ENCODE data around the gene ZBTB6. TPM values are rescaled to one million over a fixed set of nuclear protein-coding genes. Genes with fewer than 3 reads are reported as not detected.

ZBTB6 gene
- 1 to 10 TPM; 7.7 to 8.0 TPM for total RNA-seq

DNA sequence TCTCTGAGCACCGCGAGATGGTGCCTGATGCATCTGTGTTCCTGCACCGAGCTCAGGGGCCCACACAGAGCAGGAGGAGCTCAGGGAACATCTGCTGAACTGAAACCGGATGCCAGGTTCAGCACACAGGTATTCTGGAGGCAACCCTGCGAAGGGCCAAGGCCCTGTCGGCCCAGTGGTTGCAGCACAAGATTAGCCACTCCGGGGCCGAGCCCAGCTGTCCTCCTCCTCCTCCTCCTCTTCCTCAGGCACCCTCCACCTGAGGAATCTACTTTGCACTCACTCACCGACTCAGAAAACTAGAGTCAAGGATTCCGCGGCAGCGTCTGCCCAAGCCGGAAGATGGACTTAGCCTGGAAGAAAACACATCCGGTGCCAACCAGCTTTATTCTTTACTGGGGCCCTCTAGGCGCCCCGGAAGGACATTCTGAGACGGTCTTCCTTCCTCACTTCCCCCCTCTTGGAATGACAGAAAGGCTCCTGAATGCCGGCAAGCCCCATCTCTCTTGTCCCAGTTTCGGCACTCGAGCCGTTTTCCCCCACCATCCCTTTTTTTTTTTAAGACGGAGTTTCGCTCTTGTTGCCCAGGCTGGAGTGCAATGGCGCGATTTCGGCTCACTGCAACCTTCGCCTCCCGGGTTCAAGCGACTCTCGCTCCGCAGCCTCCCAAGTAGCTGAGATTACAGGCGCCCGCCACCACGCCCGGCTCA is at the start of gene ZBTB6:
Gene ZBTB6, minus strand, starts transcription at position 360 of the 710 bp plus-strand sequence. CDS start 1,251 bp downstream, outside the sequence.
- peak; percentile 86 for DNase-seq
- peaks cover 26% of the 10 kb centered on the region for H3K4me1 Mint-ChIP-seq (ENCODE audit: low read depth)
- H3K36me3 Mint-ChIP-seq (ENCODE audit: low read depth) = peaks cover 16% of the 10 kb centered on the region
- H3K9me3 Mint-ChIP-seq = no peaks in the 10 kb centered on the region
- CTCF ChIA-PET = interaction anchor here (0.5 to 1.7 kb wide), 5 partner anchors 18 to 216 kb away, joined by 3 to 9 read pairs (median 4); partner anchors contain the start of gene ZBTB26
- no peaks in the 10 kb centered on the region for H3K27me3 Mint-ChIP-seq (ENCODE audit: low read depth)
- H3K4me3 Mint-ChIP-seq = peak within 1 kb of the TSS; percentile 96
- intact Hi-C loops (cut with micrococcal nuclease) = loop anchor here (1.0 to 2.0 kb wide), 4 partner anchors 8 to 84 kb away; partner anchors contain the start of genes PDCL, RC3H2 and ZBTB26
- H3K27ac Mint-ChIP-seq = peak within 1 kb of the TSS; percentile 92

- CTCF ChIA-PET = interaction anchor here (0.7 to 1.0 kb wide), 2 partner anchors 28 to 231 kb away, joined by 3 read pairs; no protein-coding TSS in a partner anchor
- Mint-ChIP-seq H3K27ac (no peak overlapping the region), H3K4me1 (ENCODE audit: low read depth) (peaks cover 2% of the 10 kb centered on the region), H3K9me3 (no peaks in the 10 kb centered on the region), H3K36me3 (ENCODE audit: low read depth) (peaks cover 21% of the 10 kb centered on the region), H3K4me3 (no peak overlapping the region), H3K27me3 (ENCODE audit: low read depth) (no peaks in the 10 kb centered on the region)
- intact Hi-C loops (cut with micrococcal nuclease) = no loop called here
- DNase-seq = no peak
Measured at GRCh38 chr9:122961139-122961538, 48.0 kb upstream of the ZBTB6 start.

- CTCF ChIA-PET = interaction anchor here (0.8 kb wide), 1 partner anchor 430 kb away, joined by 3 read pairs; no protein-coding TSS in a partner anchor
- intact Hi-C loops (cut with micrococcal nuclease) = no loop called here
- no peak overlapping the region for H3K27ac Mint-ChIP-seq
Measured at GRCh38 chr9:122955961-122956360, 42.8 kb upstream of the ZBTB6 start.

GRCh38 chr9:122954253-122954691 is 41.1 kb upstream of the ZBTB6 start:
- H3K4me1 Mint-ChIP-seq (ENCODE audit: low read depth) = peaks cover 19% of the 10 kb centered on the region
- intact Hi-C loops (cut with micrococcal nuclease) = no loop called here
- no peak overlapping the region for H3K27ac Mint-ChIP-seq
- no peak for DNase-seq
- H3K9me3 Mint-ChIP-seq = no peaks in the 10 kb centered on the region
- no peaks in the 10 kb centered on the region for H3K27me3 Mint-ChIP-seq (ENCODE audit: low read depth)
- no peak overlapping the region for H3K4me3 Mint-ChIP-seq
- peaks cover 9% of the 10 kb centered on the region for H3K36me3 Mint-ChIP-seq (ENCODE audit: low read depth)
- CTCF ChIA-PET = no interaction called here

More at GRCh38 chr9:122955961-122956360, 42.8 kb upstream of the ZBTB6 start:
- no peaks in the 10 kb centered on the region for H3K9me3 Mint-ChIP-seq
- peaks cover 14% of the 10 kb centered on the region for H3K36me3 Mint-ChIP-seq (ENCODE audit: low read depth)
- H3K4me1 Mint-ChIP-seq (ENCODE audit: low read depth) = peaks cover 14% of the 10 kb centered on the region
- H3K27me3 Mint-ChIP-seq (ENCODE audit: low read depth) = no peaks in the 10 kb centered on the region
- no peak for DNase-seq
- H3K4me3 Mint-ChIP-seq = no peak overlapping the region

- H3K36me3 Mint-ChIP-seq (ENCODE audit: low read depth) = peaks cover 6% of the 10 kb centered on the region
- CTCF ChIA-PET = no interaction called here
- no peaks in the 10 kb centered on the region for H3K27me3 Mint-ChIP-seq (ENCODE audit: low read depth)
- intact Hi-C loops (cut with micrococcal nuclease) = no loop called here
- no peaks in the 10 kb centered on the region for H3K9me3 Mint-ChIP-seq
- no peak overlapping the region for H3K27ac Mint-ChIP-seq
- H3K4me1 Mint-ChIP-seq (ENCODE audit: low read depth) = peaks cover 41% of the 10 kb centered on the region
- DNase-seq = no peak
- H3K4me3 Mint-ChIP-seq = no peak overlapping the region
Measured at GRCh38 chr9:122951056-122951455, 37.9 kb upstream of the ZBTB6 start.

GRCh38 chr9:122950263-122950662 is 37.1 kb upstream of the ZBTB6 start:
- CTCF ChIA-PET = no interaction called here
- Mint-ChIP-seq H3K27ac (no peak overlapping the region), H3K27me3 (ENCODE audit: low read depth) (no peaks in the 10 kb centered on the region), H3K36me3 (ENCODE audit: low read depth) (peaks cover 6% of the 10 kb centered on the region), H3K9me3 (no peaks in the 10 kb centered on the region), H3K4me1 (ENCODE audit: low read depth) (peaks cover 46% of the 10 kb centered on the region), H3K4me3 (no peak overlapping the region)
- no peak for DNase-seq
- intact Hi-C loops (cut with micrococcal nuclease) = no loop called here

- H3K27ac Mint-ChIP-seq = no peak overlapping the region
- CTCF ChIA-PET = no interaction called here
- H3K9me3 Mint-ChIP-seq = no peaks in the 10 kb centered on the region
- peaks cover 6% of the 10 kb centered on the region for H3K36me3 Mint-ChIP-seq (ENCODE audit: low read depth)
- H3K4me3 Mint-ChIP-seq = no peak overlapping the region
- intact Hi-C loops (cut with micrococcal nuclease) = loop anchor here (2.0 kb wide), 1 partner anchor 389 kb away; no protein-coding TSS in a partner anchor
- H3K27me3 Mint-ChIP-seq (ENCODE audit: low read depth) = no peaks in the 10 kb centered on the region
- H3K4me1 Mint-ChIP-seq (ENCODE audit: low read depth) = peaks cover 45% of the 10 kb centered on the region
- DNase-seq = no peak
Measured at GRCh38 chr9:122949696-122950095, 36.6 kb upstream of the ZBTB6 start.

- Mint-ChIP-seq H3K27ac (peak overlapping the region; percentile 52), H3K36me3 (ENCODE audit: low read depth) (peaks cover 7% of the 10 kb centered on the region), H3K4me1 (ENCODE audit: low read depth) (peaks cover 45% of the 10 kb centered on the region), H3K27me3 (ENCODE audit: low read depth) (no peaks in the 10 kb centered on the region), H3K4me3 (no peak overlapping the region), H3K9me3 (no peaks in the 10 kb centered on the region)
- DNase-seq = no peak
- intact Hi-C loops (cut with micrococcal nuclease) = loop anchor here (2.0 kb wide), 1 partner anchor 390 kb away; no protein-coding TSS in a partner anchor
- CTCF ChIA-PET = interaction anchor here (0.9 to 1.0 kb wide), 2 partner anchors 42 to 483 kb away, joined by 3 to 4 read pairs; no protein-coding TSS in a partner anchor
Measured at GRCh38 chr9:122948313-122948712, 35.2 kb upstream of the ZBTB6 start.

GRCh38 chr9:122946461-122947005 is 33.4 kb upstream of the ZBTB6 start:
- intact Hi-C loops (cut with micrococcal nuclease) = no loop called here
- Mint-ChIP-seq H3K27me3 (ENCODE audit: low read depth) (no peaks in the 10 kb centered on the region), H3K27ac (no peak overlapping the region), H3K9me3 (no peaks in the 10 kb centered on the region), H3K36me3 (ENCODE audit: low read depth) (peaks cover 9% of the 10 kb centered on the region), H3K4me3 (no peak overlapping the region), H3K4me1 (ENCODE audit: low read depth) (peaks cover 58% of the 10 kb centered on the region)
- CTCF ChIA-PET = no interaction called here
- no peak for DNase-seq

DNA sequence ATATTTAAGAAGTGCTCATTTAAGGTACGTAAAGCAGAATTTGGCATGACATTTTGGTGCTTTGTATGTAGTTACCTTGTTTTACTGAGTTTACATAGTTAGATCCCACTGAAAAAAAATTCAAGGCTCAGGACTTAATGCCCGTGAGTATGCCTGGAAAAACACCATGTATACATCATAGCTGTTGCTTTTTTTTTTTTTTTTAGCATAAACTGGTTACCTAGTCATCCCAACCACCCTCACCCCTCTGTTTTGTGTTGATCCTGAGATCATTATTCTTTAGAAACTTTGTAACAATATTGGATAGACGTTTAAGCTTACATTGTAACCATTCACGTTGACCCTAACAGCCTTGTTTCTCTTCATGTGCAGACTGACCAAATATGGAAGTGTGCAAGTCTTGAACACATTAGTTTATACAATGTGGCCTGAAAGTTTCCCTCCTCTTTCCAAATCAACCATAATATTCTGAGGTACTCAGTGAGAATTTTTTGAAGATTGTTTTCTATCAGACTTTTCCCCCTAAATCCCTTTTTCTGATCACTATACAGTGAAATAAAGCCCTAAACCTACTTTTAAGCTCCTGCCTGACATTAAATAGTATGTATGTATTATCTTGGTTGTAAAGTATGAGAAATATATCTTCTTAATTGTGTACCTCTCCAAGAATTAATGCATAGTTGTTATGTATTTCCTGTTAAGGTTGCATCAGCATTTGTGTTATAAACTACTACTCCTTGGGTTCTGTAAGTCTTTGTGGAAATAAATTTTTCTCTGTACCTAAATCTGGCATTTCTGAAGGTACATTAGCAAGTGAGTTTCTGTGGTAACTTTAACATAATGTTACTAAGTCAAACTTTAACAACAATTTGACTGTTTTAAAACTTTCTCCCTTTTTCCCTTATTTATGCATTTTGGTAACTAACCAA is 32.1 kb upstream of the ZBTB6 start:
- CTCF ChIA-PET = interaction anchor here (0.6 to 0.9 kb wide), 2 partner anchors 21 to 46 kb away, joined by 4 read pairs; no protein-coding TSS in a partner anchor
- no peak for DNase-seq
- Mint-ChIP-seq H3K9me3 (no peaks in the 10 kb centered on the region), H3K4me3 (no peak overlapping the region), H3K4me1 (ENCODE audit: low read depth) (peaks cover 59% of the 10 kb centered on the region), H3K36me3 (ENCODE audit: low read depth) (peaks cover 10% of the 10 kb centered on the region), H3K27ac (no peak overlapping the region), H3K27me3 (ENCODE audit: low read depth) (no peaks in the 10 kb centered on the region)
- intact Hi-C loops (cut with micrococcal nuclease) = loop anchor here (5.0 kb wide), 2 partner anchors 47 to 377 kb away; no protein-coding TSS in a partner anchor

GRCh38 chr9:122941582-122942234 is 28.6 kb upstream of the ZBTB6 start:
- Mint-ChIP-seq H3K36me3 (ENCODE audit: low read depth) (peaks cover 11% of the 10 kb centered on the region), H3K27me3 (ENCODE audit: low read depth) (no peaks in the 10 kb centered on the region), H3K4me3 (peak overlapping the region; percentile 96), H3K9me3 (no peaks in the 10 kb centered on the region), H3K4me1 (ENCODE audit: low read depth) (peaks cover 40% of the 10 kb centered on the region), H3K27ac (peak overlapping the region; percentile 83)
- DNase-seq = no peak
- CTCF ChIA-PET = interaction anchor here (0.9 kb wide), 1 partner anchor 10 kb away, joined by 4 read pairs; no protein-coding TSS in a partner anchor
- intact Hi-C loops (cut with micrococcal nuclease) = loop anchor here (2.0 to 5.0 kb wide), 3 partner anchors 51 to 381 kb away; partner anchors contain the start of gene STRBP
